ENCODE data around the gene CELSR1. TPM values are rescaled to one million over a fixed set of nuclear protein-coding genes. Genes with fewer than 3 reads are reported as not detected.

CELSR1 gene
- total RNA-seq, 2 donors from 2014 or later, result 24.2 to 38.2 TPM

GRCh38 chr22:46539169-46539568 is 1.7 kb upstream of the CELSR1 start:
- Histone ChIP-seq H3K27ac (peak overlapping the region; percentile 77 to 80), H3K4me3 (peak overlapping the region in 1 of 2 donors; percentile 53), H3K4me1 (replicated peaks) (peaks cover 16% of the 10 kb centered on the region), H3K9me3 (no peaks in the 10 kb centered on the region), H3K36me3 (no peaks in the 10 kb centered on the region), H3K27me3 (replicated peaks; ENCODE audit: insufficient read depth) (no peaks in the 10 kb centered on the region)
- intact Hi-C loops (cut with DNase I), result no loop called here
- peak; percentile 44 for DNase-seq (ENCODE audit: low spot score)
- TF ChIP-seq POLR2A (IDR thresholded peaks at IDR 0.05), result peak; percentile 11
- peak in 1 of 4 experiments; percentile 12 for TF ChIP-seq CTCF (IDR thresholded peaks at IDR 0.05)
- peak; percentile 68 for TF ChIP-seq POLR2AphosphoS5 (IDR thresholded peaks at IDR 0.05)
- WGBS, result 37% methylated on average over 9 of the region's 9 CpGs

GRCh38 chr22:46538814-46539160 is 1.4 kb upstream of the CELSR1 start:
- peak overlapping the region; percentile 38 to 53 for H3K4me3 ChIP-seq
- intact Hi-C loops (cut with DNase I), result no loop called here
- 4% methylated on average over 13 of the region's 13 CpGs for WGBS

GRCh38 chr22:46537946-46538813 is 760 bp upstream of the CELSR1 start:
- peak overlapping the region; percentile 38 to 53 for H3K4me3 ChIP-seq
- WGBS, result 2% methylated on average over 65 of the region's 70 CpGs
- no peaks in the 10 kb centered on the region for H3K27me3 ChIP-seq (replicated peaks; ENCODE audit: insufficient read depth)
- H3K27ac ChIP-seq, result peak overlapping the region; percentile 77 to 80
- H3K4me1 ChIP-seq (replicated peaks), result peaks cover 18% of the 10 kb centered on the region
- no peaks in the 10 kb centered on the region for H3K9me3 ChIP-seq
- DNase-seq (ENCODE audit: low spot score), result no peak
- intact Hi-C loops (cut with DNase I), result no loop called here
- TF ChIP-seq CTCF (IDR thresholded peaks at IDR 0.05) (peak in 1 of 4 experiments; percentile 39), POLR2A (IDR thresholded peaks at IDR 0.05) (no peak)
- H3K36me3 ChIP-seq, result no peaks in the 10 kb centered on the region

More at GRCh38 chr22:46538814-46539160, 1.4 kb upstream of the CELSR1 start:
- DNase-seq (ENCODE audit: low spot score), result no peak
- H3K27me3 ChIP-seq (replicated peaks; ENCODE audit: insufficient read depth), result no peaks in the 10 kb centered on the region
- H3K4me1 ChIP-seq (replicated peaks), result peaks cover 16% of the 10 kb centered on the region
- H3K27ac ChIP-seq, result peak overlapping the region; percentile 77 to 80
- no peaks in the 10 kb centered on the region for H3K36me3 ChIP-seq
- no peaks in the 10 kb centered on the region for H3K9me3 ChIP-seq
- TF ChIP-seq POLR2A (IDR thresholded peaks at IDR 0.05) (no peak), POLR2AphosphoS5 (IDR thresholded peaks at IDR 0.05) (no peak)

- intact Hi-C loops (cut with DNase I), result no loop called here
- no peaks in the 10 kb centered on the region for H3K9me3 ChIP-seq
- no peaks in the 10 kb centered on the region for H3K27me3 ChIP-seq (replicated peaks; ENCODE audit: insufficient read depth)
- H3K4me1 ChIP-seq (replicated peaks), result peaks cover 16% of the 10 kb centered on the region
- no peak for DNase-seq (ENCODE audit: low spot score)
- H3K27ac ChIP-seq, result peak overlapping the region in 1 of 2 donors; percentile 77
- TF ChIP-seq CTCF (IDR thresholded peaks at IDR 0.05), result no peak
- no peak for TF ChIP-seq POLR2A (IDR thresholded peaks at IDR 0.05)
- no peak for TF ChIP-seq POLR2AphosphoS5 (IDR thresholded peaks at IDR 0.05)
- WGBS, result 7% methylated on average over 14 of the region's 118 CpGs
- H3K36me3 ChIP-seq, result no peaks in the 10 kb centered on the region
- peak overlapping the region; percentile 38 to 53 for H3K4me3 ChIP-seq
Observed at GRCh38 chr22:46536537-46537224, 739 bp downstream of the CELSR1 start.

- H3K36me3 ChIP-seq, result no peaks in the 10 kb centered on the region
- WGBS, result 72% methylated on average over 78 of the region's 78 CpGs
- no peaks in the 10 kb centered on the region for H3K27me3 ChIP-seq (replicated peaks; ENCODE audit: insufficient read depth)
- peak overlapping the region in 1 of 2 donors; percentile 77 for H3K27ac ChIP-seq
- H3K4me3 ChIP-seq, result peak overlapping the region in 1 of 2 donors; percentile 53
- no peak for DNase-seq (ENCODE audit: low spot score)
- intact Hi-C loops (cut with DNase I), result no loop called here
- no peaks in the 10 kb centered on the region for H3K9me3 ChIP-seq
- TF ChIP-seq POLR2A (IDR thresholded peaks at IDR 0.05) (no peak), CTCF (IDR thresholded peaks at IDR 0.05) (no peak), POLR2AphosphoS5 (IDR thresholded peaks at IDR 0.05) (no peak)
- H3K4me1 ChIP-seq (replicated peaks), result peaks cover 11% of the 10 kb centered on the region
Observed at GRCh38 chr22:46535876-46536536, 1.4 kb downstream of the CELSR1 start.
